GM10248 (cell line): ENCODE measurements around the gene GAB2.

Experiments used
- CTCF ChIA-PET: fragments of 300-600 bp; sonication (Branson Sonifier 250); formaldehyde crosslinking; extraction: SDS; loops from one replicate; lab custom pipeline; 2021; ENCODE audit warnings: antibody characterized with exemption; lab: Yijun Ruan, JAX
- POLR2A ChIA-PET: fragments of 350-650 bp; sonication (Branson Sonifier 250); formaldehyde crosslinking; extraction: SDS; loops from one replicate; lab custom pipeline; 2020; ENCODE audit warnings: antibody characterized with exemption; lab: Yijun Ruan, JAX
- DNase-seq: peaks from one replicate; pipeline ENCODE4 v3.0.0; 2012; ENCODE audit errors: extremely low spot score
- TF ChIP-seq, protein P1 (sequence below): IDR thresholded peaks from 2 replicates; pipeline ENCODE4 v1.5.1; 2012; ENCODE audit warnings: mild to moderate bottlenecking, low read depth; ENCODE audit errors: extremely low read depth, missing control alignments, control extremely low read depth

Gene GAB2

DNA sequence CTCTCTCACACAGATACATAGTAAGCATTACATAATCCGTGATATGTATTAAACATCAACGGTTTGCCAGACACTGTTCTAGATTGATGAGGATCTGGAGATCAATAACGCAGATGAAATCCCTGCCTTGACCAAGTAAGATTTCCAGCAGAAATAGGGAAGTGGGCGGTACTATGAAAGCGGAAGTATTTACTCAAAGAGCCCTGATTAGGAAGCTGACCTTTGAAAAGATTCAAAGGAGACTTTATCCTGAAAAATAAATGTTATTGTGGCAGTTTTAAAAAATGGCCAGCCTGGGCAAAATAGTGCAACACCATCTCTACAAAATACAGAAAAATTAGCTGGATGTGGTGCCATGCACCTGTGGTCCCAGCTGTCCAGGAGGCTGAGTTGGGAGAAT lies 26.8 kb downstream of the GAB2 start:
- no peak for DNase-seq
- TF ChIP-seq, protein P1, sequence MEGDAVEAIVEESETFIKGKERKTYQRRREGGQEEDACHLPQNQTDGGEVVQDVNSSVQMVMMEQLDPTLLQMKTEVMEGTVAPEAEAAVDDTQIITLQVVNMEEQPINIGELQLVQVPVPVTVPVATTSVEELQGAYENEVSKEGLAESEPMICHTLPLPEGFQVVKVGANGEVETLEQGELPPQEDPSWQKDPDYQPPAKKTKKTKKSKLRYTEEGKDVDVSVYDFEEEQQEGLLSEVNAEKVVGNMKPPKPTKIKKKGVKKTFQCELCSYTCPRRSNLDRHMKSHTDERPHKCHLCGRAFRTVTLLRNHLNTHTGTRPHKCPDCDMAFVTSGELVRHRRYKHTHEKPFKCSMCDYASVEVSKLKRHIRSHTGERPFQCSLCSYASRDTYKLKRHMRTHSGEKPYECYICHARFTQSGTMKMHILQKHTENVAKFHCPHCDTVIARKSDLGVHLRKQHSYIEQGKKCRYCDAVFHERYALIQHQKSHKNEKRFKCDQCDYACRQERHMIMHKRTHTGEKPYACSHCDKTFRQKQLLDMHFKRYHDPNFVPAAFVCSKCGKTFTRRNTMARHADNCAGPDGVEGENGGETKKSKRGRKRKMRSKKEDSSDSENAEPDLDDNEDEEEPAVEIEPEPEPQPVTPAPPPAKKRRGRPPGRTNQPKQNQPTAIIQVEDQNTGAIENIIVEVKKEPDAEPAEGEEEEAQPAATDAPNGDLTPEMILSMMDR: no peak
- ChIA-PET POLR2A (no interaction called here), CTCF (interaction anchor here (1.0 to 1.5 kb wide), 4 partner anchors 8 to 177 kb away, joined by 3 to 6 read pairs (median 4); no protein-coding TSS in a partner anchor)

DNA sequence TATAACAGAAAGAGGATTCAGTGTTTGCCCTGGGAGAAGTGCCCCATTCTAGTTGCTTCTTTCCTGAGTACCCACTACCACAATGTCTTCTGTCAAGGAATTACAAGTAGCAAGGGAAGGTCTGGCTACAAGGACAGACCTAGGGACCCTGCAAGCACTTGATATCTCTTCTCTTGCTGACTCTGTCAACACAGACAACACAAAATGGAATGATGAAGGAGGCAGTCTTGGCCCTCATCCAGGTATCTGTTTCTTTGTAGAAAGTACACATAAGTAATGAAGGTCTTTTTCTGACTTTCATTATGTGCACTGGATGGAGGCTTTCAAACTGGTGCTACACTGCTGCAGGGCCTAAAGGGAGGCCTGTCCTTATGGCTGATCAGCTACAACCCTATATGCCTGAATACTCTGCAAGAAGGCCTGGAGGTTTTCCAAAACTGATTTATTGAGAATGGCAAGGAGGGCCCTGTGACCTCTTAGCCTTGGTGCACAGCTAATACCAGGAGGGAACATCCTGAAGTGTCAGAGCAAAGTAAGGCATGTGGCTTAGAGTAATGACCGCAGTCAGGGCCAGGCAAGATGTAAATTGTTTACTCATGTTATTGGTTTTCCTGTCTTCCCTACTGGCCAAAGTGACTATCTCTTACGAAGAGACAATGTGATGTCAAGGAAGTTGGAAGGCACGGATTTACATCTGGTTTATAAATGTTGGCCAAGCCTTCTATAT lies 31.2 kb downstream of the GAB2 start:
- CTCF ChIA-PET: interaction anchor here (1.0 kb wide), 1 partner anchor 20 kb away, joined by 3 read pairs; no protein-coding TSS in a partner anchor
- TF ChIP-seq, protein P1: no peak
- POLR2A ChIA-PET: no interaction called here
- no peak for DNase-seq

GRCh38 chr11:78385205-78385604 lies 32.4 kb downstream of the GAB2 start:
- ChIA-PET POLR2A (no interaction called here), CTCF (interaction anchor here (1.0 to 1.7 kb wide), 3 partner anchors 16 to 40 kb away, joined by 3 to 4 read pairs (median 4); no protein-coding TSS in a partner anchor)
- DNase-seq: no peak
- TF ChIP-seq, protein P1: no peak

GRCh38 chr11:78384231-78384630 lies 33.4 kb downstream of the GAB2 start:
- POLR2A ChIA-PET: no interaction called here
- TF ChIP-seq, protein P1: no peak
- no peak for DNase-seq
- CTCF ChIA-PET: interaction anchor here (1.0 to 1.7 kb wide), 4 partner anchors 15 to 181 kb away, joined by 3 to 4 read pairs (median 4); no protein-coding TSS in a partner anchor

GRCh38 chr11:78381865-78382264 lies 35.8 kb downstream of the GAB2 start:
- ChIA-PET CTCF (interaction anchor here (0.8 to 2.4 kb wide), 5 partner anchors 12 to 183 kb away, joined by 3 to 7 read pairs (median 4); no protein-coding TSS in a partner anchor), POLR2A (no interaction called here)
- DNase-seq: no peak

GRCh38 chr11:78380615-78381051 lies 37.0 kb downstream of the GAB2 start:
- DNase-seq: no peak
- CTCF ChIA-PET: interaction anchor here (1.0 to 2.4 kb wide), 5 partner anchors 9 to 184 kb away, joined by 3 to 7 read pairs (median 4); no protein-coding TSS in a partner anchor
- POLR2A ChIA-PET: no interaction called here
- TF ChIP-seq, protein P1: no peak

More at GRCh38 chr11:78381865-78382264, 35.8 kb downstream of the GAB2 start:
- TF ChIP-seq, protein P1: no peak
